SK-N-SH treated with all-trans-retinoic acid at 6 μM for 48 hours (cell line): Measurements from ENCODE around the gene NCKAP5.
"Not testable (repeated sequence)": the region's sequence is repeated elsewhere in the genome, so short reads cannot be mapped to it uniquely, and the experiment has no call there.

ENCODE experiments used
- ATAC-seq: fragments of 200-7000 bp; cut with Tn5 transposase; 3 replicates; pipeline ENCODE4 v1.9.1; 2020; ENCODE audit warnings: mild to moderate bottlenecking, moderate library complexity
- ARNTL ChIP-seq: fragments of 450-650 bp; formaldehyde crosslinking; IDR thresholded peaks from 2 replicates; pipeline ENCODE4 v1.5.0; 2020; ENCODE audit warnings: low read depth, mild to moderate bottlenecking, moderate library complexity, borderline replicate concordance
- CSDC2 ChIP-seq: fragments of 250-450 bp; sonication (Bioruptor Pico); IDR thresholded peaks from 2 replicates; pipeline ENCODE4 v1.5.0; 2020; ENCODE audit warnings: mild to moderate bottlenecking, moderate library complexity
- ESRRG ChIP-seq: fragments of 250-450 bp; sonication (Bioruptor Pico); IDR thresholded peaks from 2 replicates; pipeline ENCODE4 v1.6.1; 2021; ENCODE audit warnings: mild to moderate bottlenecking
- GLIS3 ChIP-seq: fragments of 250-450 bp; sonication (Bioruptor Pico); IDR thresholded peaks from 2 replicates; pipeline ENCODE4 v1.5.0; 2020; ENCODE audit warnings: mild to moderate bottlenecking, moderate library complexity
- ISL1 ChIP-seq: fragments of 250-450 bp; sonication (Bioruptor Pico); IDR thresholded peaks from 2 replicates; pipeline ENCODE4 v2.1.2; 2022; ENCODE audit warnings: mild to moderate bottlenecking, moderate library complexity
- PPARA ChIP-seq: fragments of 250-450 bp; sonication (Bioruptor Pico); IDR thresholded peaks from 2 replicates; pipeline ENCODE4 v1.5.0; 2020; ENCODE audit warnings: mild to moderate bottlenecking, borderline replicate concordance
- RARB ChIP-seq: fragments of 250-450 bp; sonication (Bioruptor Pico); IDR thresholded peaks from 2 replicates; pipeline ENCODE4 v1.8.0; 2021; ENCODE audit warnings: mild to moderate bottlenecking, moderate library complexity
- SNAI2 ChIP-seq: fragments of 250-450 bp; sonication (Bioruptor Pico); IDR thresholded peaks from 2 replicates; pipeline ENCODE4 v1.5.0; 2020; ENCODE audit warnings: mild to moderate bottlenecking, moderate library complexity
- TCF4 ChIP-seq: fragments of 250-450 bp; sonication (Bioruptor Pico); IDR thresholded peaks from 2 replicates; pipeline ENCODE4 v1.8.0; 2021; ENCODE audit warnings: mild to moderate bottlenecking, moderate library complexity, borderline replicate concordance
- TSHZ2 ChIP-seq: fragments of 250-450 bp; sonication (Bioruptor Pico); IDR thresholded peaks from 2 replicates; pipeline ENCODE4 v1.5.0; 2020; ENCODE audit warnings: mild to moderate bottlenecking, moderate library complexity
- ZC3H10 ChIP-seq: fragments of 250-450 bp; sonication (Bioruptor Pico); IDR thresholded peaks from 2 replicates; pipeline ENCODE4 v1.5.1; 2021; ENCODE audit warnings: mild to moderate bottlenecking, moderate library complexity
- ZFP30 ChIP-seq: fragments of 450-650 bp; formaldehyde crosslinking; IDR thresholded peaks from 2 replicates; pipeline ENCODE4 v1.5.0; 2022; ENCODE audit warnings: mild to moderate bottlenecking, moderate library complexity
- ZNF70 ChIP-seq: fragments of 450-650 bp; formaldehyde crosslinking; IDR thresholded peaks from 2 replicates; pipeline ENCODE4 v1.5.0; 2020; ENCODE audit warnings: mild to moderate bottlenecking, moderate library complexity
- ZNF8 ChIP-seq: fragments of 450-650 bp; formaldehyde crosslinking; IDR thresholded peaks from 2 replicates; pipeline ENCODE4 v1.5.0; 2020; ENCODE audit warnings: mild to moderate bottlenecking, moderate library complexity
- TF ChIP-seq, protein P1 (sequence below): fragments of 250-450 bp; sonication (Bioruptor Pico); IDR thresholded peaks from 2 replicates; pipeline ENCODE4 v1.8.0; 2021; ENCODE audit warnings: low read depth, mild to moderate bottlenecking, moderate library complexity, borderline replicate concordance
- TF ChIP-seq, protein P2 (sequence below): fragments of 250-450 bp; sonication (Bioruptor Pico); IDR thresholded peaks from 2 replicates; pipeline ENCODE4 v1.5.1; 2021; ENCODE audit warnings: mild to moderate bottlenecking, moderate library complexity
- TF ChIP-seq, protein P3 (sequence below): fragments of 250-450 bp; sonication (Bioruptor Pico); IDR thresholded peaks from 2 replicates; pipeline ENCODE4 v1.8.0; 2020; ENCODE audit warnings: mild to moderate bottlenecking, moderate library complexity, borderline replicate concordance

Gene NCKAP5

DNA sequence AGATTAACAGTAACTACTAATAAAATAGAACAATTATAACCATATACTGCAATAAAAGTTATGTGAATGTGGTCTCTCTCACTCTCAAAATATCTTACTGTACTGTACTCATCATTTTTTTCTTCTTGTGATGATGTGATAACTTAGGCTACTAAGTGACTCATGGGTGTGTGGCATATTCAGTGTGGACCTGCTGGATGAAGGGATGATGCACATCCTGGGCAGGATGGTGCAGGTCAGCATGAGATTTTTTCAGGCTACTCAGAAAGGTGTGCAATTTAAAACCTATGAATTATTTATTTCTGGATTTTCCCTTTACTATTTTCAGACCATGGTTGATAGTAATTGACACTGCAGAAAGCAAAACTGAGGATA lies 90.7 kb downstream of the NCKAP5 start:
- no peak for ATAC-seq
- TF ChIP-seq RARB (CRISPR knock-in tag) (no peak), CSDC2 (no peak), SNAI2 (CRISPR knock-in tag) (no peak), GLIS3 (CRISPR knock-in tag) (no peak)

DNA sequence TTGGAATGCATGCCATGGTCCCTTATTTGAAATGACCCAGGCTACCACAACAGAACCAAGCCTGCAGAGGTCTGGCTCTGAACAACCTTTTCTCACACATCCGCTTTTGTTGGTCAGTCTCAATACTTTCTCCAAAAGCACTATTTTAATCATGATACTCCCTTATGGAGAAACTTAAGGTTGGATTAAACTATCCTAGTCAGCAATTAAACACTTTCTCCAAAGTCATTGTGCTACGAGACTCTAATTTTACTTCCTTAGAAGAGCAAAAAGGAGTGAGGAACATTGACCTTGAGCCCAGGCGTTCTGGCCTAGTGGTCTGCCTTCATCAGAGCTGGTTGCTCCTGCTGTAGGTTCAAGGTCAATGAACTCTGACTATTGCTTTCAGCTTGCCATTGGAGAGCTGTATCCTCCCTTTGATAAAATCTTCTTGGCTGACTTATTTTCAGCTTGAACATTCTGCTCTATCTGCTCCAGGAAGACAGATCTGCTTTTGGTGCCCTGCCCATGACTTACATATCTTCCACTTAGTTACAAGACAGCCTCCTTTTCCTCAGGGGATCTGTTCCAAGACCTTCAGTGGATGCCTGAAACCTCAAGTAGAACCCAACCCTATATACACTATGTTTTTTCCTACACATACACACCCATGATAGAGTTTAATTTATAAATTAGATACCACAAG lies 91.2 kb downstream of the NCKAP5 start:
- ATAC-seq: no peak
- TF ChIP-seq RARB (CRISPR knock-in tag) (no peak), ZFP30 (CRISPR knock-in tag) (no peak), ESRRG (no peak), SNAI2 (CRISPR knock-in tag) (no peak), ZC3H10 (CRISPR knock-in tag) (no peak), PPARA (CRISPR knock-in tag) (no peak), ZNF8 (CRISPR knock-in tag) (no peak), ISL1 (no peak), GLIS3 (CRISPR knock-in tag) (no peak), ARNTL (CRISPR knock-in tag) (no peak), CSDC2 (no peak), ZNF70 (CRISPR knock-in tag) (no peak)
- TF ChIP-seq, protein P1, sequence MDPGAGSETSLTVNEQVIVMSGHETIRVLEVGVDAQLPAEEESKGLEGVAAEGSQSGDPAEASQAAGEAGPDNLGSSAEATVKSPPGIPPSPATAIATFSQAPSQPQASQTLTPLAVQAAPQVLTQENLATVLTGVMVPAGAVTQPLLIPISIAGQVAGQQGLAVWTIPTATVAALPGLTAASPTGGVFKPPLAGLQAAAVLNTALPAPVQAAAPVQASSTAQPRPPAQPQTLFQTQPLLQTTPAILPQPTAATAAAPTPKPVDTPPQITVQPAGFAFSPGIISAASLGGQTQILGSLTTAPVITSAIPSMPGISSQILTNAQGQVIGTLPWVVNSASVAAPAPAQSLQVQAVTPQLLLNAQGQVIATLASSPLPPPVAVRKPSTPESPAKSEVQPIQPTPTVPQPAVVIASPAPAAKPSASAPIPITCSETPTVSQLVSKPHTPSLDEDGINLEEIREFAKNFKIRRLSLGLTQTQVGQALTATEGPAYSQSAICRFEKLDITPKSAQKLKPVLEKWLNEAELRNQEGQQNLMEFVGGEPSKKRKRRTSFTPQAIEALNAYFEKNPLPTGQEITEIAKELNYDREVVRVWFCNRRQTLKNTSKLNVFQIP (CRISPR knock-in tag): no peak
- TF ChIP-seq, protein P2, sequence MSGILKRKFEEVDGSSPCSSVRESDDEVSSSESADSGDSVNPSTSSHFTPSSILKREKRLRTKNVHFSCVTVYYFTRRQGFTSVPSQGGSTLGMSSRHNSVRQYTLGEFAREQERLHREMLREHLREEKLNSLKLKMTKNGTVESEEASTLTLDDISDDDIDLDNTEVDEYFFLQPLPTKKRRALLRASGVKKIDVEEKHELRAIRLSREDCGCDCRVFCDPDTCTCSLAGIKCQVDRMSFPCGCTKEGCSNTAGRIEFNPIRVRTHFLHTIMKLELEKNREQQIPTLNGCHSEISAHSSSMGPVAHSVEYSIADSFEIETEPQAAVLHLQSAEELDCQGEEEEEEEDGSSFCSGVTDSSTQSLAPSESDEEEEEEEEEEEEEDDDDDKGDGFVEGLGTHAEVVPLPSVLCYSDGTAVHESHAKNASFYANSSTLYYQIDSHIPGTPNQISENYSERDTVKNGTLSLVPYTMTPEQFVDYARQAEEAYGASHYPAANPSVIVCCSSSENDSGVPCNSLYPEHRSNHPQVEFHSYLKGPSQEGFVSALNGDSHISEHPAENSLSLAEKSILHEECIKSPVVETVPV (CRISPR knock-in tag): no peak
- TF ChIP-seq, all 23 proteins: peak for 0

GRCh38 chr2:133476286-133476685 lies 92.0 kb downstream of the NCKAP5 start:
- no peak for ATAC-seq
- TF ChIP-seq, protein P1 (CRISPR knock-in tag): no peak
- no peak for TF ChIP-seq TCF4 (CRISPR knock-in tag)
- no peak for TF ChIP-seq TSHZ2 (CRISPR knock-in tag)
- TF ChIP-seq CSDC2: no peak
- TF ChIP-seq, protein P3, sequence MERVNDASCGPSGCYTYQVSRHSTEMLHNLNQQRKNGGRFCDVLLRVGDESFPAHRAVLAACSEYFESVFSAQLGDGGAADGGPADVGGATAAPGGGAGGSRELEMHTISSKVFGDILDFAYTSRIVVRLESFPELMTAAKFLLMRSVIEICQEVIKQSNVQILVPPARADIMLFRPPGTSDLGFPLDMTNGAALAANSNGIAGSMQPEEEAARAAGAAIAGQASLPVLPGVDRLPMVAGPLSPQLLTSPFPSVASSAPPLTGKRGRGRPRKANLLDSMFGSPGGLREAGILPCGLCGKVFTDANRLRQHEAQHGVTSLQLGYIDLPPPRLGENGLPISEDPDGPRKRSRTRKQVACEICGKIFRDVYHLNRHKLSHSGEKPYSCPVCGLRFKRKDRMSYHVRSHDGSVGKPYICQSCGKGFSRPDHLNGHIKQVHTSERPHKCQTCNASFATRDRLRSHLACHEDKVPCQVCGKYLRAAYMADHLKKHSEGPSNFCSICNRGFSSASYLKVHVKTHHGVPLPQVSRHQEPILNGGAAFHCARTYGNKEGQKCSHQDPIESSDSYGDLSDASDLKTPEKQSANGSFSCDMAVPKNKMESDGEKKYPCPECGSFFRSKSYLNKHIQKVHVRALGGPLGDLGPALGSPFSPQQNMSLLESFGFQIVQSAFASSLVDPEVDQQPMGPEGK: no peak
- TF ChIP-seq, all 23 proteins: peak for 0

GRCh38 chr2:133475610-133476009 lies 92.7 kb downstream of the NCKAP5 start:
- ATAC-seq: no peak
- TF ChIP-seq, protein P3: no peak
- TF ChIP-seq, all 23 proteins: peak for 0

GRCh38 chr2:133470446-133470845 lies 97.8 kb downstream of the NCKAP5 start:
- not testable (repeated sequence) for ATAC-seq
